Stimulated activated naive CD4-positive, alpha-beta T cell (primary cell): ENCODE measurements around the gene TMEM123.

Experiments
- DNase-seq, 6 experiments: peaks; one replicate each; lab custom pipeline; 2025; lab: John Stamatoyannopoulos, UW

Gene TMEM123, protein sequence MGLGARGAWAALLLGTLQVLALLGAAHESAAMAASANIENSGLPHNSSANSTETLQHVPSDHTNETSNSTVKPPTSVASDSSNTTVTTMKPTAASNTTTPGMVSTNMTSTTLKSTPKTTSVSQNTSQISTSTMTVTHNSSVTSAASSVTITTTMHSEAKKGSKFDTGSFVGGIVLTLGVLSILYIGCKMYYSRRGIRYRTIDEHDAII

GRCh38 chr11:102452461-102453301 lies at the start of gene TMEM123:
TMEM123 (minus strand) TSS chr11:102452765; CDS start chr11:102452623, 142 bp downstream.
- DNase-seq: peak; percentile 83 to 93 (median 89)

GRCh38 chr11:102500829-102501228 lies 48.3 kb upstream of the TMEM123 start:
- DNase-seq: no peak

DNA sequence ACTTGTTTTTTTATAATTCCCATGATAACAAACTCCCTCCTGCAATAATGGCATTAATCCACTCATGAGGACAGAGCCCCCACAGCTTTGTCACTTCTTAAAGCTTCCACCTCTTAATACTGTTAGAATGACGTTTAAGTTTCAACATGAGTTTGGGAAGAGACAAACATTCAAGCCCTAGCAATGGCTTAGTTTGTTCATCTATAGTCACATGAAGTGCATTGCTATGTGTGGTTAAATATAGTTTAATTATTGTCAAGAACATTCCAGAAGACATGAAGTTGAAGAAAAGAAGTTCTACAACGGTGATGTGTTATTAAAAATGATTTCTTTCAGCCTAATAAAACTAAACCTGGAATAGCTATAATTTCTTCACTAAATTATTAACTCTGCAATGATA lies 47.4 kb upstream of the TMEM123 start:
- no peak for DNase-seq

DNA sequence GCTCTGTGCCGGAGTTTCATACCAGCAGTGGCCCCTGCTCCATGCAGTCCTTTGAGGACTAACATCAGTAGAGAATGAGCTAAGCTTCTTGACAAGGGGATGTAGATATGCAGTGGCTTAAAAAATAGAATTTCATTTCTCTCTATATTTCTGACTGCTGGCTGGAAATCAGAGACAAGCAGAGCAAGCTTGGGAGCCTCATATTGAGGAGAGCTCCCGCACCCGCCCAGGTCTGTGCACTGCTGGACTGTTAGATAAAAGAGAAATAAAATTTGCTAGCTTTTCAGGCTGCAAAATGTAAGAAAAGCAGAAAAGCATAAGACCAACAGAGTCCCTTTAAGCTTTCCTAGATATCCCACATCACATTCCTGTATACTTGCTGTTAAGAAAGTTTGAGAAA lies 46.6 kb upstream of the TMEM123 start:
- DNase-seq: no peak

GRCh38 chr11:102497061-102497460 lies 44.5 kb upstream of the TMEM123 start:
- no peak for DNase-seq

- DNase-seq: peak in 5 of 6 experiments; percentile 3 to 82 (median 52)
Measured at GRCh38 chr11:102495161-102496042, 42.8 kb upstream of the TMEM123 start.

GRCh38 chr11:102494216-102494615 lies 41.7 kb upstream of the TMEM123 start:
- no peak for DNase-seq

GRCh38 chr11:102493524-102493923 lies 41.0 kb upstream of the TMEM123 start:
- DNase-seq: no peak

DNA sequence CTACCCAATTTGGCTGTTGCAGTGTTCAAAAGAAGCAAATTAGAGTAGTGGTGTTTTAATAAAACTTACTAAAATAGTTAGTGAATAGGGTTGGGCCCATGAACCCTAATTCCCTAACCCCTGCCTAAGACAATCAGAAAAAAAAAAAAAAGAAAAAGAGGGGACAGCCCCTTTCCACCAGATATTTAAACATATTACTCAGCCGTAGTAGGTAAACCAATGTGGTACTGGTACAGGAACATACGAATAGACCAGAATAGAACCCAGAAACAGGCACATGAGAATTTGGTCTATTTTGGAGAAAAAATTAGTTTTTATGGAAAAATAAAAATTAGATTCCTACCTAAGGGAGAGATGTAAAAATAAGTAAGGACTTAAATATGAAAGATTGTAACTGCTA lies 39.4 kb upstream of the TMEM123 start:
- DNase-seq: no peak

DNA sequence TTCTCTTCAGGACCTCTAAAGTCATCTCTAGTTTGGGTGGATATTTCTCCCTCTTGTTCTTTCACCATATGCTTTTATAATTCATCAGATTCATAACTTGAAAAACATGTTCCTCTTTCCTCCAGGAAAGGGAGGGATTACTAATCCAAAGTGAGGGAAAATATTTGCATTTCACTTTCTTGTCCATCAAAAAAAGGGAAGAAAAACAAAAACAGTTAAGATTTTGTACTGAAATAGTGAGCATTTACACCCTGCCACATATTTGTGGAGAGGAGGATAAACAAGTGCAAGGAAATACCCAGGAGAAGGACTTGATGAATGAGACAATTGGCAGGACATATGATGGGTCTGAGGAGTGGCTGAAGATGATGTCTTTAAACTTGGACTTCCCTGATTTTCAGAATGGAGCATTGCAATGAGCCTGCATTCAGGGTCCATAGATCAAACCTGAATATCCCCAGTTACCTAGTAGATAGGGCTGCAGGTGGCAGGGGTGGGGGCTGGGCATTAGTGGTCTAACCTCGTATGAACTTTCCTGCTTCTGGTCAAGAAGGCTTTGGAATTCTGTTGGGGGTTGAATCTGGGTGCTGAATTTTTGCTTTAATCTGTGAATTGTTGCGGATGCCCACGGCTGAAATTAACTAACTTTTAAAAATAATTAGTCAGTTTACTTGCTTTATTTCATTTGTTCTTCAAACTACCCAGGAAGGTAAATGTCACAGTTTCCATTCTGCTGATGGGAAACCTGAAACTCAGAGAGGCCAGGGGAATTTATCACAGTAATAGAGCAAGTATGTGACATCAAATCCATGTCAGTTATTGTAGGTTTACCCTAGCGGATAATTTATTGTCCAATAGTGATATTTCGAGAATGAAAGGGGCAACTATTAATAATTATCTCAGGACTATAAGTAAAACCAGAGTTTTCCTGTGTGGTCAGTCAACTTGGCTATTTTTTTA lies 36.9 kb upstream of the TMEM123 start:
- no peak for DNase-seq

GRCh38 chr11:102488208-102488607 lies 35.6 kb upstream of the TMEM123 start:
- no peak for DNase-seq

- DNase-seq: no peak
Measured at GRCh38 chr11:102487214-102487613, 34.6 kb upstream of the TMEM123 start.

DNA sequence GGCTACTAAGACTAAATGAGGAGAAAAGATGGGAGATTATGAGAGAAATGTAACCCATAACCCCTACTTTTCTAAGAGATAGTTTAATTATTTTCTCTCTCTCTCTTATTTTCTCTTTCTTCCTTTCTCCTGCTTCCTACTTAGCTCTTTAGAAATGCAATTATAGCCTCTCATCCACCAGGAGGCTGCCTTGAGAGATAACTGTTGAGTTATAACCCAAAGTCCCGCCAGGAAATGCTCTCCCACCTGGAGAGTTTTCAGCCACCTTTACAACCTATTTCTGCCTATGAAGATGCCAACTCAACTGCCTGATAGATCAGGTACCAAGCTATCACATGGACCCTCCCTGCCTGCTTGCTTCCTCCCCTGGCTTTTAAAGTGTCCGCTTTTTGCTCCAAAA lies 34.0 kb upstream of the TMEM123 start:
- no peak for DNase-seq

DNA sequence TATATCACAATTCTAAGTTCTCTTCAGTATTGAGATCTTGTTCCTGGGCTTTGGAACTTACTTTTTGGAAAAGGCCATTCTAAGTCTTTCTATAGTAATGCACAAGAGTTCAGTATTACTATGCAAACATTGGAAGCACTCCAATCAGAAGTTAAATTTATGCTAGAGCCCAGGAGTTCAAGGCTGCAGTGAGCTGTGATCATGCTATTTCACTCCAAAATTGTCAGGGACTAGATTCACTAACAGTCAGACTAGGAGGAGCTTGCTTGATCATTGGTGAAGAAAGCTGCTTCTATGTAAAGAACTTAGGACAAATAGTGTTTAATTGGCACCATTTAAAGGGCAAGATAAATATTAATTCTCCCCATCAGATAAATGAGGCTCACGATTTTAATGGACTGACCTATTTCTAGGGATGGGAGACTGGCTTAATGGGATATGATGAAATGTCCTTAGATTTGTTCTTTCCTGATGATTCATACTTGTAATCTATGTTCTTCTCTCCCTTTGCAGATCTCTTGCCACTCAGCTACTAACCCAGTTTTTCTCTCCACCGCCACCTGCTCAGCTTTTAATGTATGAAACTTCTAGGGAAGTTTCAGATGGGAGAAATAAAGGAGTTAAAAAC lies 32.6 kb upstream of the TMEM123 start:
- no peak for DNase-seq

DNA sequence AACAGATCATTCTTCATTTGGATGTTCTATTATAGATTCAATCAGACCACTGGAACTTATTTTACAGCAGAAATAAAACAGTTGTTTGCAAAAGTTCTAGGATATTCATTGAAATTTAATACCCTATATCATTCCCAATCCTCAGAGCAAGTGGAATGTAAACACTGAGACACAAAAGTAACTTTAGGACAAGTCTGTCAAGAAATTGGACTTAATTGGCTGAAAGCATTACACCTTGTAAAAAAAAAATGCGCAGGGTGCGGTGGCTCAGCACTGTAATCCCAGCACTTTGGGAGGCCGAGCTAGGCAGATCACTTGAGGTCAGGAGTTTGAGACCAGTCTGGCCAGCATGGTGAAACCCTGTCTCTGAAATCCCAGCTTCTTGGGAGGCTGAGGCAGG lies 29.9 kb upstream of the TMEM123 start:
- DNase-seq: no peak

- no peak for DNase-seq
Measured at GRCh38 chr11:102479733-102480132, 27.2 kb upstream of the TMEM123 start.

- DNase-seq: no peak
Measured at GRCh38 chr11:102478673-102479299, 26.2 kb upstream of the TMEM123 start.

- DNase-seq: peak in 2 of 6 experiments; percentile 10 to 30
Measured at GRCh38 chr11:102476812-102477211, 24.2 kb upstream of the TMEM123 start.

- no peak for DNase-seq
Measured at GRCh38 chr11:102476069-102476468, 23.5 kb upstream of the TMEM123 start.

DNA sequence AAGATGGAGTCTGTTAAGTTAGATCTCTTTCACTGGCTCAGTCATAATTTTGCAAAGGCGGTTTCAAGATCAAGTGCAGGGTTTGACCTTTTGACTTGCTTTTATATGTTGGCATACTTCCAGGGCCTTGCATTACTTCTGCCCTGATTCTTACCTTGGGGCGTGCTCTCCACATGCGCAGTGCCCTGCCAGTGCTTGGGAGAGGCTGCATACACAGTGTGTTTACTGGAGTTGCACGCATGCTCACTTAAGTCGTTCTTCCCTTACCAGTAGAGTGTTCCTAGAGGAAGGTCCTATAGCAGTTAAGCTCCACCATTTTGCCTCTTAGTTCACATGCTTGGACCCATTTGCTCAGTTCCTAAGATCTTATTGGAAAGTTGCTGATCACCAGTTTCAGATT lies 21.0 kb upstream of the TMEM123 start:
- peak in 3 of 6 experiments; percentile 8 to 29 (median 17) for DNase-seq
